ENCODE measurements around the gene RPL35. TPM values are rescaled to one million over a fixed set of nuclear protein-coding genes. Genes with fewer than 3 reads are reported as not detected.

RPL35 gene
- total RNA-seq, 1 experiment from 2014 or later = 3,564 TPM

- peak; percentile 99 for DNase-seq
- Histone ChIP-seq H3K36me3 (replicated peaks; ENCODE audit: control insufficient read depth, insufficient read depth, low read length) (peaks cover 17% of the 10 kb centered on the region), H3K4me3 (ENCODE audit: insufficient read depth, low read depth, low read length) (peak overlapping the region; percentile 96), H3K27me3 (ENCODE audit: control insufficient read depth, insufficient read depth, low read length) (no peaks in the 10 kb centered on the region)
Observed at GRCh38 chr9:124868511-124869465, 7.0 kb upstream of the RPL35 start.

DNA sequence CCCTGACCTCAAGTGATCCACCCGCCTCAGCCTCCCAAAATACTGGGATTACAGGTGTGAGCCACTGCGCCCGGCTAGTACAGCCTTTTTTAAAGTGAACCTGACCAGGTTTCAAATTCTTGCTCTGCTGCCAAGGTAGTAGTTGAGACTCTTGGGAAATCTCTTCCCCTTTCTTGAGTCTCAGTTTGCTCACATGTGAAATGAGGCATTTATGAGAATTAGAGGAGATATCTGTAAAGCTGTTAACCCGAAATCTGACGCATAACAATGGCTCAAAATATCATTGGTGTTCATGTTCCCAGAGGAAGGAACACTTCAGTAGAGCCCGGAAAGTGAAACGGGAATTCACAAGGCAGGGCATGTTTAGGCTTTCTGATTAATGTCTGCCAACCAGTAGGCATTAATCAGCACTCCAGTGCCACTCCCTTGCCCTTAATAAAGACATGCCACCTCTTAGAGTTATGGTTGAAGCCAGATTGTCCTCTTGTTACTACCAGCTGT is 1.7 kb upstream of the RPL35 start:
- H3K4me3 ChIP-seq (ENCODE audit: insufficient read depth, low read depth, low read length) = no peak overlapping the region
- H3K36me3 ChIP-seq (replicated peaks; ENCODE audit: control insufficient read depth, insufficient read depth, low read length) = peaks cover 27% of the 10 kb centered on the region
- no peak for DNase-seq
- no peaks in the 10 kb centered on the region for H3K27me3 ChIP-seq (ENCODE audit: control insufficient read depth, insufficient read depth, low read length)

- Histone ChIP-seq H3K27me3 (ENCODE audit: control insufficient read depth, insufficient read depth, low read length) (no peaks in the 10 kb centered on the region), H3K4me3 (ENCODE audit: insufficient read depth, low read depth, low read length) (peak overlapping the region; percentile 100), H3K36me3 (replicated peaks; ENCODE audit: control insufficient read depth, insufficient read depth, low read length) (peaks cover 38% of the 10 kb centered on the region)
- peak; percentile 44 for DNase-seq
Observed at GRCh38 chr9:124860582-124861341, 995 bp downstream of the RPL35 start.

DNA sequence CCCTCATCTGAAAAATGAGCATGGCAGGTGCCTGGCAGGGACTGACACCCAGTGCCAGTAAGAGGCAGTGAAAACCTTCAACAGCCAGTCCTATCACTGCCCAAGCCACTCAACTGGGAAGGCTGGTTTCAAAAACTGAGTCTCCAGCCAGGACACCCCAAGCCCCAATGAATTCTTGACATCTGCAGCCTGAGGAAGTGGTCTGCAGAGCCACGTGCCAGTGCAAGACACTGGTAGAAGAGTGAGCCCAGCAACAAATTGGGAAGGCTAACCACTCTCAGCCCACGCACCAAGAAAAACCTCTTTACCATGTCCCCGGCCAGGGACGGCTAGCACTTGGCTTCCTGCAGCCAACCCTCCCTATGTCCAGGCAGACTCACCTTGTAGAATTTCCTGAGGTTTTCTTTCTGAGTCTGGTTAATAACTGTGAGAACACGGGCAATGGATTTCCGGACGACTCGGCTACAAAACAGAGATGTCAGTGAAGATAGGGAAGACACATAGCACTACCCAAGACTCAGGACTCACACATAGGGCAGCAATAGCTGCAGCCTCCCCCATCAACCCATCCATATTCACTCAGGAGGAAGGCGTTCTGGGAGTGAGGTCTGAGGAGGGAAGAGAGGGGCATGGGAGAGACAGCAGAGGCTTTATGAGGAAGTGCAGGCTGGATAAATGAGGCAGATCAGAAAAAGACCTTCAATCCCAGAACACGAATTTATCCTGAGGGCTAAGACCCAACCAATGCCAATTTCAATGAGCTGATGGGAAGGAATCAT is 1.8 kb downstream of the RPL35 start:
- H3K36me3 ChIP-seq (replicated peaks; ENCODE audit: control insufficient read depth, insufficient read depth, low read length) = peaks cover 38% of the 10 kb centered on the region
- H3K4me3 ChIP-seq (ENCODE audit: insufficient read depth, low read depth, low read length) = peak overlapping the region; percentile 100
- DNase-seq = no peak
- H3K27me3 ChIP-seq (ENCODE audit: control insufficient read depth, insufficient read depth, low read length) = no peaks in the 10 kb centered on the region

DNA sequence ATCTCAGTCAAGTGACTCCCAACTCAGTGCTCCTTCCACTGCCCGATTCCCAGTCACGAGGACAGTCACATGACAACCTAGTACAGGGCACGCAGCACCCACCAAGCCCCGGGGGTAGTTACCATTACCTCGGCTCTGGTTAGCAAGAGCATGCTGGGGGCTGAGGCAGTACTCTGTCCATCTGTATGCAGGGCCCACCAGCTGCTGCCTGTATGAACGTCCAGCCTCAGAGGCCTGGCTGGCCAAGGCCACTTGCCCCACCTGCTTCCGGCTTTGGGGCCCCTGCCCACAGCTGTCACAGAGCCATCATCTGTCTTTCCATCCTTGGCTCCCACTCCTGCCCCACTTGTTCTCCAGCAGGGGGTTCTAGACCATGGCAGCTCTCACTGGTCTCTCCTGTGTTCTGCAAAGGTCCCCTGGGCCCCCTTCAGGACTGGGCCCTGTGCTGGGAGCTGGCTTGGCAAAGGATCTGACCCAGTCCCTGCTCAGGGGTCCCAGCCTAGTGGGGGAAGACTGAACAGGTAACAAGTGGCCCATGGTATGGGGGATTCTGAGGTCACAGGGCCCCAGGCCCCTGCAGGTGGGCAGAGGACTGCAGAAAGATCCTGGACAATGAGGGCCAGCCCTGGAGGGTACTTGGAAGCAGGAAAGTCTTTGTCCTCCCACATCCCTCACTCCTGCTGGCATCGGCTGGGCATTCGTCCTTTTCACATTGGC is 3.3 kb downstream of the RPL35 start:
- Histone ChIP-seq H3K27me3 (ENCODE audit: control insufficient read depth, insufficient read depth, low read length) (peaks cover under 1% of the 10 kb centered on the region; the same call in 1 of the 2 replicates), H3K36me3 (replicated peaks; ENCODE audit: control insufficient read depth, insufficient read depth, low read length) (peaks cover 38% of the 10 kb centered on the region), H3K4me3 (ENCODE audit: insufficient read depth, low read depth, low read length) (no peak overlapping the region)
- peak; percentile 45 for DNase-seq

DNA sequence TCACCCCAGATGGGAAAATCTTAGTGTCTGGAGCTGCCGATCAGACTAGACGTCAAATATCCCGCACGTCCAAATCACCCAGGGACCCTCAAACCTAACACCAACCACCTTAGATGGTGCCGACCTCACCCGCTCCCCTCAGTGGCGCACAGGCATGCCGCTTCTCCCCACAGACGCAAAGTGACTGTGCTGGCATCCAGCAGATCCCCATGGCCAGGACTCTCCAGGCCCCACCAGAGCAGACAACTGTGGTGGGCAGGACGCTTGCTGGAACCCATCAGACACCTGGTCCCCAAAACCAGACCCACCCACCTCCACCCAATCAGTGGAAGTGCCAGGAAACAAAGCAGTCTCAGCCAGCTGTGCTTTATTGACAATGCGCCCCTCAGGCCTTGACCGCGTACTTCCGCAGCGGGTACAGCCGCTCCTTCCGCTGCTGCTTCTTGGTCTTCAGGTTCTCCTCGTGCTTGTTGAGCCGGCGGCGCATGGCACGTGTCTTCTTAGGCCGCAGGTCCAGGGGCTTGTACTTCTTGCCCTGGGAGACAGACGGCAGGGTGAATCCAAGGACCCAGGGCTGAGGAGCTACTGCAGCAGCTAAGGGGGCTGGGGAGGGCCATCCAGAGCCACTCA is 4.1 kb downstream of the RPL35 start:
- no peak overlapping the region for H3K4me3 ChIP-seq (ENCODE audit: insufficient read depth, low read depth, low read length)
- H3K36me3 ChIP-seq (replicated peaks; ENCODE audit: control insufficient read depth, insufficient read depth, low read length) = peaks cover 38% of the 10 kb centered on the region
- no peak for DNase-seq

GRCh38 chr9:124855944-124856765 is 5.6 kb downstream of the RPL35 start:
- DNase-seq = peak; percentile 91
- Histone ChIP-seq H3K36me3 (replicated peaks; ENCODE audit: control insufficient read depth, insufficient read depth, low read length) (peaks cover 38% of the 10 kb centered on the region), H3K27me3 (ENCODE audit: control insufficient read depth, insufficient read depth, low read length) (peaks cover 1% of the 10 kb centered on the region; the same call in 1 of the 2 replicates), H3K4me3 (ENCODE audit: insufficient read depth, low read depth, low read length) (no peak overlapping the region)

More for the DNA sequence above, 4.1 kb downstream of the RPL35 start:
- peaks cover 1% of the 10 kb centered on the region; the same call in 1 of the 2 replicates for H3K27me3 ChIP-seq (ENCODE audit: control insufficient read depth, insufficient read depth, low read length)

- H3K27me3 ChIP-seq (ENCODE audit: control insufficient read depth, insufficient read depth, low read length) = peaks cover 1% of the 10 kb centered on the region; the same call in 1 of the 2 replicates
- no peak overlapping the region for H3K4me3 ChIP-seq (ENCODE audit: insufficient read depth, low read depth, low read length)
- H3K36me3 ChIP-seq (replicated peaks; ENCODE audit: control insufficient read depth, insufficient read depth, low read length) = peaks cover 32% of the 10 kb centered on the region
- no peak for DNase-seq
Observed at GRCh38 chr9:124855566-124855943, 6.2 kb downstream of the RPL35 start.

DNA sequence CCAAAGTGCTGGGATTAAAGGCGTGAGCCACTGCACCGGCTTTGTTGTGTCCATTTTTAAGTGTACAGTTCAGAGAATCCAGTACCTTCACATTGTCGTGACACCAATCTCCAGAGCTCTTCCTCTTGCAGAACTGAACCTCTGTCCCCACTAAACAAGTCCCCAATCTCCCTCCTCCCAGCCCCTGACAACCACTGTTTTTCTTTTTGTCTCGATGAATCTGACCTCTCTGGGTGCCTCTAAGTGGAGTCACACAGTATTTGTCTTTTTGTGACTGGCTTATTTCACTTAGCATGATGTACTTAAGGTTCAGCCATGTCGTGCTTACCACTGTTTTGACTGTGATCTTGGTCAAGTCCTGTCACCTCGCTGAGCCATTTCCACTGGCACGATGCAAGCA is 6.9 kb downstream of the RPL35 start:
- no peak overlapping the region for H3K4me3 ChIP-seq (ENCODE audit: insufficient read depth, low read depth, low read length)
- peaks cover 24% of the 10 kb centered on the region for H3K36me3 ChIP-seq (replicated peaks; ENCODE audit: control insufficient read depth, insufficient read depth, low read length)
- no peak for DNase-seq
- H3K27me3 ChIP-seq (ENCODE audit: control insufficient read depth, insufficient read depth, low read length) = peaks cover 1% of the 10 kb centered on the region; the same call in 1 of the 2 replicates

DNA sequence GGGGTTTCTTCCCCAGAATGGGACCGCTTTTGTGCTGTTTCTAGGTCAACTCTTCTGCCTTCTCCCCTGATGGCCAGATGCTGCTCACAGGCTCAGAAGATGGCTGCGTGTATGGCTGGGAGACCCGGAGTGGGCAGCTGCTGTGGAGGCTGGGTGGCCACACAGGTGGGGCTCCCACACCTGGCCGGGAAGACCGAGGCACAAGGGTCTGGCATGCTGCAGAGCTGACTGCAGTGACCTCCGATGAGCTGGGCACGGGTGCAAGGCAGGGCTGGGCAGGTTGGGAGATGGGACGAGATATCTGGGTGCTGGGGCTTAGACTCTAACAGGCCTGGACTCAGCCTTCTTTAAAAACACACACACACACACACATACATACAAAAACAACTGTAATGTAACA is 7.6 kb downstream of the RPL35 start:
- Histone ChIP-seq H3K36me3 (replicated peaks; ENCODE audit: control insufficient read depth, insufficient read depth, low read length) (peaks cover 18% of the 10 kb centered on the region), H3K4me3 (ENCODE audit: insufficient read depth, low read depth, low read length) (no peak overlapping the region), H3K27me3 (ENCODE audit: control insufficient read depth, insufficient read depth, low read length) (peaks cover 1% of the 10 kb centered on the region; the same call in 1 of the 2 replicates)
- no peak for DNase-seq

GRCh38 chr9:124853605-124854143 is 8.1 kb downstream of the RPL35 start:
- H3K4me3 ChIP-seq (ENCODE audit: insufficient read depth, low read depth, low read length) = peak overlapping the region; percentile 53; the same call in 1 of the 2 replicates
- DNase-seq = no peak
- peaks cover 1% of the 10 kb centered on the region; the same call in 1 of the 2 replicates for H3K27me3 ChIP-seq (ENCODE audit: control insufficient read depth, insufficient read depth, low read length)

GRCh38 chr9:124852829-124853531 is 8.8 kb downstream of the RPL35 start, which contains the start of gene WDR38:
Gene WDR38, plus strand, starts transcription at chr9:124853460. Its CDS starts 72 bp downstream, at chr9:124853532.
- peak within 1 kb of the TSS; percentile 53 for H3K4me3 ChIP-seq (ENCODE audit: insufficient read depth, low read depth, low read length)
- peaks cover 1% of the 10 kb centered on the region; the same call in 1 of the 2 replicates for H3K27me3 ChIP-seq (ENCODE audit: control insufficient read depth, insufficient read depth, low read length)
- H3K36me3 ChIP-seq (replicated peaks; ENCODE audit: control insufficient read depth, insufficient read depth, low read length) = peaks cover 7% of the 10 kb centered on the region
- DNase-seq = peak; percentile 97

More at GRCh38 chr9:124853605-124854143, 8.1 kb downstream of the RPL35 start:
- H3K36me3 ChIP-seq (replicated peaks; ENCODE audit: control insufficient read depth, insufficient read depth, low read length) = peaks cover 14% of the 10 kb centered on the region
